Epithelial cell of esophagus (primary cell): ENCODE results near the gene CTLA4.

Experiments used
- DNase-seq: peaks from one replicate; pipeline ENCODE4 v3.0.0; 2010; ENCODE audit warnings: low read depth
- H3K4me3 ChIP-seq: 2 replicates; pipeline ENCODE4 v1.5.1; 2011; ENCODE audit warnings: mild to moderate bottlenecking, low read length, control low read depth
- CTCF ChIP-seq: IDR thresholded peaks from 2 replicates; pipeline ENCODE4 v1.5.1; 2011; ENCODE audit warnings: low read depth, mild to moderate bottlenecking, low read length, control low read depth, inconsistent platforms; ENCODE audit not compliant: insufficient read depth; ENCODE audit errors: missing control alignments

The CTLA4 gene

GRCh38 chr2:203908797-203909185 is 41.2 kb downstream of the CTLA4 start:
- DNase-seq = no peak
- H3K4me3 ChIP-seq = no peak overlapping the region
- no peak for TF ChIP-seq CTCF

- TF ChIP-seq CTCF = peak; percentile 81
- H3K4me3 ChIP-seq = no peak overlapping the region
- DNase-seq = peak; percentile 48
These were observed 41.8 kb downstream of the CTLA4 start for GRCh38 chr2:203909261-203909967.

- H3K4me3 ChIP-seq = no peak overlapping the region
- DNase-seq = no peak
These were observed 42.4 kb downstream of the CTLA4 start for GRCh38 chr2:203909974-203910373.

GRCh38 chr2:203913947-203914346 is 46.4 kb downstream of the CTLA4 start:
- no peak for DNase-seq
- no peak for TF ChIP-seq CTCF
- H3K4me3 ChIP-seq = no peak overlapping the region

More at GRCh38 chr2:203909974-203910373, 42.4 kb downstream of the CTLA4 start:
- no peak for TF ChIP-seq CTCF

- TF ChIP-seq CTCF = no peak
- H3K4me3 ChIP-seq = no peak overlapping the region
These were observed 47.1 kb downstream of the CTLA4 start for GRCh38 chr2:203914546-203915182.

GRCh38 chr2:203915256-203915655 is 47.7 kb downstream of the CTLA4 start:
- H3K4me3 ChIP-seq = no peak overlapping the region
- no peak for TF ChIP-seq CTCF
- no peak for DNase-seq

More at GRCh38 chr2:203914546-203915182, 47.1 kb downstream of the CTLA4 start:
- no peak for DNase-seq

- H3K4me3 ChIP-seq = no peak overlapping the region
- TF ChIP-seq CTCF = no peak
- no peak for DNase-seq
These were observed 49.2 kb downstream of the CTLA4 start for GRCh38 chr2:203916756-203917155.
